Body of pancreas (tissue), 4 donors: ENCODE measurements around the gene IL21R.

ENCODE experiments used
- POLR2A ChIP-seq, 3 donors: fragments of 450-650 bp; IDR thresholded peaks; one replicate each; pipeline ENCODE4 v1.6.1; 2016; ENCODE audit warnings: antibody characterized with exemption in 3 of 3, mild to moderate bottlenecking in 2 of 3
- TF ChIP-seq, protein P1 (sequence below), 7 experiments: fragments of 450-650 bp in 4 of 7; fragments of 200-600 bp in 3 of 7; sonication (generic) in 3 of 7; IDR thresholded peaks; one replicate each; pipeline ENCODE4 v1.5.1; 2016 to 2019; ENCODE audit warnings: antibody characterized with exemption in 7 of 7

DNA sequence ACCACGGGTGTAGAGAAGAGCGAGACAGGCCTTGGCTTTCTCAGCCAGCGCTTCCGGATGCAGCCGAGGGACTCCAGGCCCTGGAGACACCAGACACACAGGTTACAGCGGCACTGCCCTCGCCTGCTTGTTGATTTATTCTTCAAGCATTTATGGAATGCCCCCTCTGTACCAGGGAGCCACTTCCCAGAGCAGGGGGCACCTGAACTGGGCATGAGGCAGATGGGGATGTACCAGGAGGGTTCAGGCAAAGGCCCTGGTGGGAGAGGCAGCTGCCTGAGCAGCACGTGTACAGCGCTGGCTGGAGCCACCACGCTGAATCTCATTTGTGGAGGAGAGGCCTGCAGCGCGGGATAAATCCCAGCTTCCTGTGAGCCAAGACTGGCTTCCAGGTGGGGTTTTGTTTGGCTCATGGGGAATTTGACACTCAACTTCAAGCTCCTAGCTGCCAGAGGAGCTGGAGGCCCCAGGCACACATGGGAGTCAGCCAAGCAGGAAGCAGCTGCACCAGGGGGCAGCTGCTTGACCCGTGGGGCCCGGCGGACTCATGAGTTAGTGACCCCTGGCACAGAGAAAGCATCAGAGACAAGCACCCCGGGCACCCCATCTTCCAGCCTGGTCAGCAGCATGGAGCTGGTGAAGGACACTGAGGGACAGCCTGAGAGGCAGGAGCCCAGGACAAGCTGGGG lies 59.7 kb downstream of the IL21R start:
- TF ChIP-seq, protein P1, sequence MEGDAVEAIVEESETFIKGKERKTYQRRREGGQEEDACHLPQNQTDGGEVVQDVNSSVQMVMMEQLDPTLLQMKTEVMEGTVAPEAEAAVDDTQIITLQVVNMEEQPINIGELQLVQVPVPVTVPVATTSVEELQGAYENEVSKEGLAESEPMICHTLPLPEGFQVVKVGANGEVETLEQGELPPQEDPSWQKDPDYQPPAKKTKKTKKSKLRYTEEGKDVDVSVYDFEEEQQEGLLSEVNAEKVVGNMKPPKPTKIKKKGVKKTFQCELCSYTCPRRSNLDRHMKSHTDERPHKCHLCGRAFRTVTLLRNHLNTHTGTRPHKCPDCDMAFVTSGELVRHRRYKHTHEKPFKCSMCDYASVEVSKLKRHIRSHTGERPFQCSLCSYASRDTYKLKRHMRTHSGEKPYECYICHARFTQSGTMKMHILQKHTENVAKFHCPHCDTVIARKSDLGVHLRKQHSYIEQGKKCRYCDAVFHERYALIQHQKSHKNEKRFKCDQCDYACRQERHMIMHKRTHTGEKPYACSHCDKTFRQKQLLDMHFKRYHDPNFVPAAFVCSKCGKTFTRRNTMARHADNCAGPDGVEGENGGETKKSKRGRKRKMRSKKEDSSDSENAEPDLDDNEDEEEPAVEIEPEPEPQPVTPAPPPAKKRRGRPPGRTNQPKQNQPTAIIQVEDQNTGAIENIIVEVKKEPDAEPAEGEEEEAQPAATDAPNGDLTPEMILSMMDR (IDR thresholded peaks at IDR 0.05) = no peak
- no peak for TF ChIP-seq POLR2A (IDR thresholded peaks at IDR 0.05)
